ENCODE measurements around the gene SPNS3. TPM values are rescaled to one million over a fixed set of nuclear protein-coding genes. Genes with fewer than 3 reads are reported as not detected.

The SPNS3 gene
- total and polyA plus RNA-seq, 7 donors, result 1.6 TPM; not detected in 6

- 93% methylated on average over 5 of the region's 5 CpGs for WGBS, 2 donors
- TF ChIP-seq CTCF (IDR thresholded peaks at IDR 0.05) (no peak), EP300 (IDR thresholded peaks at IDR 0.05) (no peak), POLR2A (IDR thresholded peaks at IDR 0.05) (no peak), POLR2AphosphoS5 (IDR thresholded peaks at IDR 0.05) (no peak)
- intact Hi-C loops (cut with DNase I), result no loop called here
Measured at GRCh38 chr17:4394208-4395110, 39.3 kb upstream of the SPNS3 start.

GRCh38 chr17:4395111-4395478 lies 38.6 kb upstream of the SPNS3 start:
- WGBS, 2 donors, result 86 to 92% methylated on average over 3 of the region's 3 CpGs
- no peaks in the 10 kb centered on the region for H3K27me3 ChIP-seq
- intact Hi-C loops (cut with DNase I), result no loop called here
- no peaks in the 10 kb centered on the region for H3K9me3 ChIP-seq
- DNase-seq, result no peak
- no peaks in the 10 kb centered on the region for H3K4me1 ChIP-seq
- H3K4me3 ChIP-seq, result no peak overlapping the region
- H3K36me3 ChIP-seq, result no peaks in the 10 kb centered on the region
- no peak overlapping the region for H3K27ac ChIP-seq
- TF ChIP-seq CTCF (IDR thresholded peaks at IDR 0.05) (no peak), POLR2AphosphoS5 (IDR thresholded peaks at IDR 0.05) (no peak), POLR2A (IDR thresholded peaks at IDR 0.05) (no peak), EP300 (IDR thresholded peaks at IDR 0.05) (no peak)

More at GRCh38 chr17:4394208-4395110, 39.3 kb upstream of the SPNS3 start:
- H3K9me3 ChIP-seq, result no peaks in the 10 kb centered on the region
- DNase-seq, result no peak
- H3K4me1 ChIP-seq, result no peaks in the 10 kb centered on the region
- H3K36me3 ChIP-seq, result no peaks in the 10 kb centered on the region
- H3K4me3 ChIP-seq, result no peak overlapping the region
- no peak overlapping the region for H3K27ac ChIP-seq
- H3K27me3 ChIP-seq, result no peaks in the 10 kb centered on the region

- no peak for TF ChIP-seq POLR2AphosphoS5 (IDR thresholded peaks at IDR 0.05)
- no peak for TF ChIP-seq POLR2A (IDR thresholded peaks at IDR 0.05)
- TF ChIP-seq EP300 (IDR thresholded peaks at IDR 0.05), result no peak
- TF ChIP-seq CTCF (IDR thresholded peaks at IDR 0.05), result no peak
- Histone ChIP-seq H3K36me3 (no peaks in the 10 kb centered on the region), H3K9me3 (no peaks in the 10 kb centered on the region), H3K4me3 (no peak overlapping the region), H3K27ac (no peak overlapping the region), H3K27me3 (no peaks in the 10 kb centered on the region), H3K4me1 (no peaks in the 10 kb centered on the region)
- intact Hi-C loops (cut with DNase I), result no loop called here
- WGBS, 2 donors, result 81 to 84% methylated on average over 6 of the region's 6 CpGs
- DNase-seq, result no peak
Measured at GRCh38 chr17:4397840-4398239, 35.9 kb upstream of the SPNS3 start.

GRCh38 chr17:4405038-4405669 lies 28.6 kb upstream of the SPNS3 start:
- intact Hi-C loops (cut with DNase I), result no loop called here
- H3K4me1 ChIP-seq, result no peaks in the 10 kb centered on the region
- no peak overlapping the region for H3K27ac ChIP-seq
- no peaks in the 10 kb centered on the region for H3K27me3 ChIP-seq
- WGBS, 2 donors, result 67 to 80% methylated on average over 7 of the region's 7 CpGs
- no peak for DNase-seq
- H3K4me3 ChIP-seq, result no peak overlapping the region
- H3K9me3 ChIP-seq, result no peaks in the 10 kb centered on the region
- H3K36me3 ChIP-seq, result no peaks in the 10 kb centered on the region
- TF ChIP-seq EP300 (IDR thresholded peaks at IDR 0.05), result no peak
- TF ChIP-seq POLR2A (IDR thresholded peaks at IDR 0.05), result no peak
- no peak for TF ChIP-seq POLR2AphosphoS5 (IDR thresholded peaks at IDR 0.05)
- TF ChIP-seq CTCF (IDR thresholded peaks at IDR 0.05), result no peak
